NB4 (cell line): Measurements from ENCODE around the gene FMN1.

Experiments used
- CTCF ChIP-seq: IDR thresholded peaks from one replicate; pipeline ENCODE4 v1.5.1; 2012; ENCODE audit warnings: low read depth, low read length
- MYC ChIP-seq: IDR thresholded peaks from 2 replicates; pipeline ENCODE4 v1.6.1; 2011; ENCODE audit warnings: low read depth, low read length
- POLR2A ChIP-seq: IDR thresholded peaks from 2 replicates; pipeline ENCODE4 v1.6.1; 2011; ENCODE audit warnings: mild to moderate bottlenecking; ENCODE audit not compliant: insufficient read length; ENCODE audit errors: extremely low read depth

DNA sequence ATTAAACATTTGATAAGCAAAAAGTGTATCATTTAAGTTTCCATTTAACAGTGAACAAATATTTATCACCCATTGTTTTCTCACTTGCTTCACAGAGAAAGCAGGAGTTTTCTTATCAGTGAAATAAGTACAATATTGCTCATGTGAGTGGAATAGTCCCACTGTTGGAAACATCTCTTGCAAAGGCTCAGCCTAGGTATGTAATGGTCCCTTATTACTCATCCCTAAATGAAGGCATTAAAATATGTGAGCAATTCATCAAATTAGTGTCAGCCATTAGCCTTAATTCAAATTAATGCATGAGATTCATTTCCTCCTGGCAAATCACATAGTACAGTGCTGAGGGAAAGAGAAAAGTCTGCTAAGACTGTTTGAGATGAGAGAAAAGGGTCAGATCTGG, 9.6 kb upstream of the FMN1 start:
- TF ChIP-seq CTCF (no peak), POLR2A (no peak), MYC (no peak)
